GM12878 (cell line): Measurements from ENCODE around the gene ZNF140. TPM values are rescaled to one million over a fixed set of nuclear protein-coding genes. Genes with fewer than 3 reads are reported as not detected.
A peak's percentile ranks its signal among the peaks of the same experiment; 100 is the strongest.

Experiments
- ATAC-seq: fragments of 200-7000 bp; cut with Tn5 transposase; 3 replicates; pipeline ENCODE4 v1.9.1; 2020; ENCODE audit warnings: mild to moderate bottlenecking, moderate library complexity
- BruUV-seq: library from RNA; stranded (reverse); fragments of 400-500 nt; replicated peaks from 2 replicates; lab custom pipeline; 2021; lab: Mats Ljungman, UMichigan
- CTCF ChIA-PET: fragments of 300-600 bp; sonication (Branson Sonifier 250); formaldehyde crosslinking; extraction: SDS; loops from one replicate; lab custom pipeline; 2021; ENCODE audit warnings: inconsistent platforms; lab: Yijun Ruan, JAX
- POLR2A ChIA-PET: fragments of 350-600 bp; formaldehyde crosslinking; extraction: SDS; loops from one replicate; lab custom pipeline; 2021; ENCODE audit warnings: inconsistent platforms; lab: Charles Lee
- RAD21 ChIA-PET: fragments of 300-600 bp; sonication (Branson Sonifier 250); formaldehyde crosslinking; loops from one replicate; lab custom pipeline; 2023; ENCODE audit warnings: antibody characterized with exemption; ENCODE audit not compliant: unreplicated experiment; lab: Charles Lee
- SMC1A ChIA-PET: fragments of 300-600 bp; sonication (Branson Sonifier 250); formaldehyde crosslinking; loops from one replicate; lab custom pipeline; 2023; ENCODE audit not compliant: unreplicated experiment, uncharacterized antibody; lab: Charles Lee
- DNase-seq: peaks from one replicate; pipeline ENCODE4 v3.0.0-alpha.2; 2011; ENCODE audit warnings: low read depth, low spot score
- FAIRE-seq: peaks from 3 replicates; lab custom pipeline; 2011; peaks lifted over from hg19 to GRCh38; lab: Jason Lieb, UNC
- H2AFZ ChIP-seq: 2 replicates; pipeline ENCODE4 v1.6.0; 2011; ENCODE audit warnings: low read depth, low read length, control low read depth; ENCODE audit not compliant: control insufficient read depth
- H3K27ac ChIP-seq: 2 replicates; pipeline ENCODE4 v1.5.1; 2011; ENCODE audit warnings: control low read depth; ENCODE audit not compliant: control insufficient read depth, insufficient read depth
- H3K27me3 ChIP-seq, 2 experiments: replicated peaks in 1 of 2; 2 replicates each; pipeline versions ENCODE4 v1.6.0 to v1.6.1; 2011; ENCODE audit warnings: low read length in 1 of 2; ENCODE audit not compliant: control insufficient read depth in 2 of 2, insufficient read depth in 2 of 2
- H3K36me3 ChIP-seq, 2 experiments: 2 replicates each; pipeline ENCODE4 v1.5.1; 2011; ENCODE audit warnings: low read length in 1 of 2; ENCODE audit not compliant: control insufficient read depth in 2 of 2, insufficient read depth in 2 of 2
- H3K4me1 ChIP-seq: 2 replicates; pipeline ENCODE4 v1.6.1; 2011; ENCODE audit warnings: mild to moderate bottlenecking, low read length, moderate library complexity, mixed read lengths; ENCODE audit not compliant: control insufficient read depth, insufficient read depth
- H3K4me2 ChIP-seq: 2 replicates; pipeline ENCODE4 v1.6.0; 2011; ENCODE audit warnings: control low read depth; ENCODE audit not compliant: control insufficient read depth, insufficient read depth
- H3K4me3 ChIP-seq: fragments of 200-600 bp; sonication (generic); 2 replicates; pipeline ENCODE4 v1.5.1; 2016
- H3K79me2 ChIP-seq: 2 replicates; pipeline ENCODE4 v1.6.0; 2011; ENCODE audit warnings: low read length; ENCODE audit not compliant: control insufficient read depth, insufficient read depth
- H3K9ac ChIP-seq: 2 replicates; pipeline ENCODE4 v1.8.0; 2011; ENCODE audit warnings: low read length, control low read depth, mixed read lengths; ENCODE audit not compliant: control insufficient read depth, insufficient read depth
- H3K9me3 ChIP-seq: replicated peaks from 3 replicates; pipeline ENCODE4 v1.5.1; 2011; ENCODE audit warnings: mild to moderate bottlenecking, low read length; ENCODE audit not compliant: control insufficient read depth, insufficient read depth
- H4K20me1 ChIP-seq: 2 replicates; pipeline ENCODE4 v1.6.0; 2011; ENCODE audit not compliant: control insufficient read depth, insufficient read depth
- GABPA ChIP-seq: IDR thresholded peaks from 2 replicates; pipeline ENCODE4 v1.6.1; 2014; ENCODE audit warnings: antibody characterized with exemption, low read depth, mild to moderate bottlenecking, inconsistent platforms
- MEF2B ChIP-seq: fragments of 450-650 bp; IDR thresholded peaks from 2 replicates; pipeline ENCODE4 v1.6.1; 2018; ENCODE audit warnings: mild to moderate bottlenecking, moderate library complexity; ENCODE audit not compliant: partially characterized antibody, poor library complexity, severe bottlenecking
- MXI1 ChIP-seq: fragments of 150-350 bp; IDR thresholded peaks from 2 replicates; pipeline ENCODE4 v1.6.1; 2011; ENCODE audit warnings: low read depth, mild to moderate bottlenecking, inconsistent platforms, low read length, improper control_type of control experiment
- NR2C1 ChIP-seq: fragments of 450-650 bp; IDR thresholded peaks from 2 replicates; pipeline ENCODE4 v1.6.1; 2017; ENCODE audit warnings: antibody characterized with exemption, mild to moderate bottlenecking, moderate library complexity
- PML ChIP-seq: IDR thresholded peaks from 2 replicates; pipeline ENCODE4 v1.6.1; 2012; ENCODE audit warnings: low read length, inconsistent platforms
- WGBS: methylation state at CpG from one replicate; pipeline ENCODE4 v1.1.6; 2016; ENCODE audit warnings: low lambda C conversion rate; ENCODE audit not compliant: insufficient replicate concordance, insufficient coverage; ENCODE audit errors: missing lambda C conversion rate; 5-methylcytosine and 5-hydroxymethylcytosine counted together
- in situ Hi-C: fragments of 300-500 bp; cut with MboI; formaldehyde crosslinking; loops from 9 replicates; pipeline ENCODE4 v1.14.3; 2018; ENCODE audit warnings: mixed read lengths
- intact Hi-C: fragments of 100-400 bp; cut with micrococcal nuclease; formaldehyde crosslinking; loops from one replicate; pipeline ENCODE4 v1.14.2; 2022; ENCODE audit not compliant: unreplicated experiment
- polyA plus RNA-seq, 11 experiments: library from polyadenylated mRNA; depleted of rRNA in 4 of 11; unstranded in 6 of 11; stranded (reverse) in 5 of 11; fragments of >200 nt; fragmentation: Nextera tagmentation in 4 of 11; fragmentation: Illumina TruSeq in 1 of 11; extraction: Ambion mirVana in 4 of 11; extraction: Trizol in 1 of 11; gene quantifications; 1 replicate in 1 of 11; 2 replicates in 10 of 11; pipeline versions ENCODE4 v1.2.1 to v1.2.3, GENCODE V29; 2011 to 2016; ENCODE audit warnings: inconsistent platforms in 2 of 11, missing spikeins in 2 of 11, low read depth in 1 of 11
- total RNA-seq, 4 experiments: library from RNA; depleted of rRNA in 3 of 4; stranded (reverse); fragments of >200 nt in 3 of 4; fragmentation: Illumina TruSeq in 1 of 4; extraction: Trizol in 1 of 4; gene quantifications; 2 replicates each; pipeline versions ENCODE4 v1.2.1 to v1.2.3, GENCODE V29; 2013 to 2021
- TF ChIP-seq, protein P1 (sequence below): IDR thresholded peaks from 2 replicates; pipeline ENCODE4 v1.6.1; 2012; ENCODE audit warnings: mild to moderate bottlenecking, low read depth, low read length

ZNF140 gene
- total and polyA plus RNA-seq, 10 of the 15 experiments (the other 5 are each of a cell fraction or from before 2014, with no cell fraction given) = 6.8 to 21.2 (median 14.7) TPM

DNA sequence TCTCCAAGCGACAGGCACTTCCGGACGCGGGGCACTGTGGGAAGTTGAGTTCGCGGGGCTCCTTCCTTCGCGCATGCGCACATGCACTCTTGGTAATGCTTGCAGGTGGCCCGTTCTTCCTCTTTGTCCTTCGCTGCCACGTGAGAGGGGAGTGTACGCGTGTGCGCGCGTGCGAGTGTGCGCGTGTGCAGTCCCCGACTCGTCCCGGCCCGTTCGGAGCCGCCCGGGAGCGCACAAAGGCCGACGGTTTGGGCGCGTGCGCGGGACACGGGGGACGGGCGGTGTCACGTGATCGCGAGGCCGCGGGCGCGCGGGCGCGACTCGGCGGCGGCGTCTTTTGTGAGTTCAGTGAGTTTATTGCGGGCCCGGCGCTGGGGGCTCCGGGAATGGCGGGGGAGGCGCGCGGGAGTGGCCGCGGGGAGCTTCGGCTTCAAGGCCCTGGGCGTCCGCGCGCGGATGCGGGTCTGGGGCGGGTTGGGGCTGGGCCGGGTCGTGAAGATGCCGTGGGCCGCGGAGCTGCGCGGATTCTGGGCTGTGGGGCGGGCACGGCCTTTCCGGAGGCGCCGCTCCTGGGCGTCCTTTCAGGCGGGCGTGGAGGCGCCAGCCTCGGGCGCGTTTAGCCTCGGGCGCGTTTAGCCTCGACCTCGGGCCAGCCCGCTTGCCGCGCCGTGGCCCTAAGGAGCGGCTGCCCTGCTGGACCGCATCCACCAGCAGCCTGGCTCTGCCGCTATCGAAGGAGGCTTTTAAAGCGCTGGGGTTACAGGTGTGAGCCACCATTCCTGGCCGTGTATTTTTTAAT is 43.3 kb upstream of the ZNF140 start, which contains the start of gene ZNF84 (continued):
- TF ChIP-seq, protein P1, sequence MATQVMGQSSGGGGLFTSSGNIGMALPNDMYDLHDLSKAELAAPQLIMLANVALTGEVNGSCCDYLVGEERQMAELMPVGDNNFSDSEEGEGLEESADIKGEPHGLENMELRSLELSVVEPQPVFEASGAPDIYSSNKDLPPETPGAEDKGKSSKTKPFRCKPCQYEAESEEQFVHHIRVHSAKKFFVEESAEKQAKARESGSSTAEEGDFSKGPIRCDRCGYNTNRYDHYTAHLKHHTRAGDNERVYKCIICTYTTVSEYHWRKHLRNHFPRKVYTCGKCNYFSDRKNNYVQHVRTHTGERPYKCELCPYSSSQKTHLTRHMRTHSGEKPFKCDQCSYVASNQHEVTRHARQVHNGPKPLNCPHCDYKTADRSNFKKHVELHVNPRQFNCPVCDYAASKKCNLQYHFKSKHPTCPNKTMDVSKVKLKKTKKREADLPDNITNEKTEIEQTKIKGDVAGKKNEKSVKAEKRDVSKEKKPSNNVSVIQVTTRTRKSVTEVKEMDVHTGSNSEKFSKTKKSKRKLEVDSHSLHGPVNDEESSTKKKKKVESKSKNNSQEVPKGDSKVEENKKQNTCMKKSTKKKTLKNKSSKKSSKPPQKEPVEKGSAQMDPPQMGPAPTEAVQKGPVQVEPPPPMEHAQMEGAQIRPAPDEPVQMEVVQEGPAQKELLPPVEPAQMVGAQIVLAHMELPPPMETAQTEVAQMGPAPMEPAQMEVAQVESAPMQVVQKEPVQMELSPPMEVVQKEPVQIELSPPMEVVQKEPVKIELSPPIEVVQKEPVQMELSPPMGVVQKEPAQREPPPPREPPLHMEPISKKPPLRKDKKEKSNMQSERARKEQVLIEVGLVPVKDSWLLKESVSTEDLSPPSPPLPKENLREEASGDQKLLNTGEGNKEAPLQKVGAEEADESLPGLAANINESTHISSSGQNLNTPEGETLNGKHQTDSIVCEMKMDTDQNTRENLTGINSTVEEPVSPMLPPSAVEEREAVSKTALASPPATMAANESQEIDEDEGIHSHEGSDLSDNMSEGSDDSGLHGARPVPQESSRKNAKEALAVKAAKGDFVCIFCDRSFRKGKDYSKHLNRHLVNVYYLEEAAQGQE = no peak
- TF ChIP-seq MEF2B = peak; percentile 67
- TF ChIP-seq GABPA = peak; percentile 90

DNA sequence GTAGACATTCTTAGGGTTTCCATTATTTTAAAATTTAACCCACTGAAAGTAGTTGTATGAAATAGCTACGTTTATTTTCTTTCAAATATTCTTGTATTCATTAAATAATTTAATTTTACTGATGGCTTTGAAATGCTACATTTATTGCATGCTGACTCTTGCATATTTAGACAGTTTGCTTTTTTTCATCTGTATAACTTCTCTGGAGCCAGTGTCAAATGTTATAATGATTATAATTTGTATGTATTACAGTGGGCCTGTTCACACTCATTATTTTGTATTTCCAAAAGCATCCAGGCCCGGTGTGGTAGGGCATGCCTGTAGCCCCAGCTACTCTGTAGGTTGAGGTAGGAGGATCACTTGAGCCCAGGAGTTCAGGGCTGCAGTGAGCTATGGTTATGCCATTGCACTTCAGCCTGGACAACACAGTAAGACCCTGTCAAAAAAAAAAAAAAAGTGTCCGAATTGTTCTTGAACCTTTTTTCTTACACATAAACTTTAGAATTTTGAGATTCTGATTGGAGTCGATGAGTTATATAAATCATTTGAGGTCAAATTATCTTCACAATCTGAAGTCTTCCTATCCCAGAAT is 42.5 kb upstream of the ZNF140 start:
- ATAC-seq = no peak
- no peaks in the 10 kb centered on the region for H3K4me1 ChIP-seq
- H4K20me1 ChIP-seq = no peaks in the 10 kb centered on the region
- H3K9ac ChIP-seq = peak overlapping the region; percentile 66
- SMC1A ChIA-PET = interaction anchor here (1.3 to 1.8 kb wide), 3 partner anchors 11 to 52 kb away, joined by 4 to 8 read pairs (median 6); partner anchors contain the start of gene ZNF26
- FAIRE-seq = no peak
- TF ChIP-seq NR2C1 = no peak
- 0 out of 2 replicates have a peak, but pooled peaks have one; percentile 2 for TF ChIP-seq PML
- no peak for TF ChIP-seq MXI1
- H3K27me3 ChIP-seq = no peaks in the 10 kb centered on the region
- peaks cover 14% of the 10 kb centered on the region for H3K79me2 ChIP-seq
- RAD21 ChIA-PET = interaction anchor here (0.6 to 1.2 kb wide), 2 partner anchors 51 to 140 kb away, joined by 4 read pairs; no protein-coding TSS in a partner anchor
- CTCF ChIA-PET = interaction anchor here (0.7 kb wide), 2 partner anchors 151 to 154 kb away, joined by 3 to 4 read pairs; partner anchors contain the start of gene CHFR
- peaks cover 0 to 3% of the 10 kb centered on the region in 2 experiments; a peak in 3 of 4 replicates for H3K36me3 ChIP-seq
- POLR2A ChIA-PET = interaction anchor here (0.5 to 1.1 kb wide), 3 partner anchors 9 to 92 kb away, joined by 3 to 7 read pairs (median 4); partner anchors contain the start of gene ZNF10
- intact Hi-C loops = no loop called here
- DNase-seq = no peak
- peak overlapping the region; percentile 68 for H3K4me2 ChIP-seq
- H3K9me3 ChIP-seq = peaks cover 45% of the 10 kb centered on the region
- in situ Hi-C loops = no loop called here
- peak overlapping the region; percentile 77 for H3K4me3 ChIP-seq
- H2AFZ ChIP-seq = no peak overlapping the region
- 57% methylated on average over 4 of the region's 4 CpGs for WGBS
- no TSS peak for BruUV-seq
- peak overlapping the region; percentile 79; the same call in 1 of the 2 replicates for H3K27ac ChIP-seq
